HL-60 (cell line): ENCODE data around the gene BLMH.

Source experiments
- DNase-seq, 2 experiments: peaks; one replicate each; pipeline ENCODE4 v3.0.0-alpha.2; 2010 to 2020; ENCODE audit warnings: low read depth in 1 of 2, low spot score in 1 of 2
- H3K27ac ChIP-seq: fragments of 250-450 bp; sonication (Bioruptor Pico); replicated peaks from 2 replicates; pipeline ENCODE4 v1.5.1; 2020; ENCODE audit warnings: mild to moderate bottlenecking, moderate library complexity
- H3K27me3 ChIP-seq: fragments of 250-450 bp; sonication (Bioruptor Pico); 2 replicates; pipeline ENCODE4 v1.5.1; 2021; ENCODE audit warnings: mild to moderate bottlenecking, moderate library complexity; ENCODE audit not compliant: insufficient read depth, poor library complexity, severe bottlenecking
- H3K4me3 ChIP-seq: replicated peaks from 2 replicates; pipeline ENCODE4 v1.5.1; 2011; ENCODE audit warnings: mild to moderate bottlenecking, control low read depth, low read length; ENCODE audit not compliant: insufficient read depth
- GABPA ChIP-seq: IDR thresholded peaks from 2 replicates; pipeline ENCODE4 v1.6.1; 2012; ENCODE audit warnings: low read depth
- POLR2AphosphoS5 ChIP-seq: IDR thresholded peaks from 2 replicates; pipeline ENCODE4 v1.6.1; 2012; ENCODE audit warnings: low read depth
- SPI1 ChIP-seq: IDR thresholded peaks from 2 replicates; pipeline ENCODE4 v1.6.1; 2012; ENCODE audit warnings: low read depth, mild to moderate bottlenecking, borderline replicate concordance
- TF ChIP-seq, protein P1 (sequence below): IDR thresholded peaks from one replicate; pipeline ENCODE4 v1.5.1; 2011; ENCODE audit warnings: low read length, control low read depth, inconsistent platforms; ENCODE audit not compliant: insufficient read depth
- TF ChIP-seq, protein P2 (sequence below): IDR thresholded peaks from 2 replicates; pipeline ENCODE4 v1.6.1; 2012; ENCODE audit warnings: low read depth; ENCODE audit not compliant: insufficient replicate concordance

The BLMH gene

GRCh38 chr17:30248786-30249185, 43.0 kb downstream of the BLMH start:
- no peak for DNase-seq
- TF ChIP-seq, protein P1, sequence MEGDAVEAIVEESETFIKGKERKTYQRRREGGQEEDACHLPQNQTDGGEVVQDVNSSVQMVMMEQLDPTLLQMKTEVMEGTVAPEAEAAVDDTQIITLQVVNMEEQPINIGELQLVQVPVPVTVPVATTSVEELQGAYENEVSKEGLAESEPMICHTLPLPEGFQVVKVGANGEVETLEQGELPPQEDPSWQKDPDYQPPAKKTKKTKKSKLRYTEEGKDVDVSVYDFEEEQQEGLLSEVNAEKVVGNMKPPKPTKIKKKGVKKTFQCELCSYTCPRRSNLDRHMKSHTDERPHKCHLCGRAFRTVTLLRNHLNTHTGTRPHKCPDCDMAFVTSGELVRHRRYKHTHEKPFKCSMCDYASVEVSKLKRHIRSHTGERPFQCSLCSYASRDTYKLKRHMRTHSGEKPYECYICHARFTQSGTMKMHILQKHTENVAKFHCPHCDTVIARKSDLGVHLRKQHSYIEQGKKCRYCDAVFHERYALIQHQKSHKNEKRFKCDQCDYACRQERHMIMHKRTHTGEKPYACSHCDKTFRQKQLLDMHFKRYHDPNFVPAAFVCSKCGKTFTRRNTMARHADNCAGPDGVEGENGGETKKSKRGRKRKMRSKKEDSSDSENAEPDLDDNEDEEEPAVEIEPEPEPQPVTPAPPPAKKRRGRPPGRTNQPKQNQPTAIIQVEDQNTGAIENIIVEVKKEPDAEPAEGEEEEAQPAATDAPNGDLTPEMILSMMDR = no peak
- Histone ChIP-seq H3K27me3 (no peaks in the 10 kb centered on the region), H3K27ac (no peak overlapping the region), H3K4me3 (no peak overlapping the region)

- Histone ChIP-seq H3K27me3 (no peaks in the 10 kb centered on the region), H3K4me3 (no peak overlapping the region), H3K27ac (no peak overlapping the region)
- no peak for DNase-seq
- TF ChIP-seq, protein P1 = no peak
- TF ChIP-seq POLR2AphosphoS5 (no peak), SPI1 (no peak), GABPA (no peak)
- TF ChIP-seq, protein P2, sequence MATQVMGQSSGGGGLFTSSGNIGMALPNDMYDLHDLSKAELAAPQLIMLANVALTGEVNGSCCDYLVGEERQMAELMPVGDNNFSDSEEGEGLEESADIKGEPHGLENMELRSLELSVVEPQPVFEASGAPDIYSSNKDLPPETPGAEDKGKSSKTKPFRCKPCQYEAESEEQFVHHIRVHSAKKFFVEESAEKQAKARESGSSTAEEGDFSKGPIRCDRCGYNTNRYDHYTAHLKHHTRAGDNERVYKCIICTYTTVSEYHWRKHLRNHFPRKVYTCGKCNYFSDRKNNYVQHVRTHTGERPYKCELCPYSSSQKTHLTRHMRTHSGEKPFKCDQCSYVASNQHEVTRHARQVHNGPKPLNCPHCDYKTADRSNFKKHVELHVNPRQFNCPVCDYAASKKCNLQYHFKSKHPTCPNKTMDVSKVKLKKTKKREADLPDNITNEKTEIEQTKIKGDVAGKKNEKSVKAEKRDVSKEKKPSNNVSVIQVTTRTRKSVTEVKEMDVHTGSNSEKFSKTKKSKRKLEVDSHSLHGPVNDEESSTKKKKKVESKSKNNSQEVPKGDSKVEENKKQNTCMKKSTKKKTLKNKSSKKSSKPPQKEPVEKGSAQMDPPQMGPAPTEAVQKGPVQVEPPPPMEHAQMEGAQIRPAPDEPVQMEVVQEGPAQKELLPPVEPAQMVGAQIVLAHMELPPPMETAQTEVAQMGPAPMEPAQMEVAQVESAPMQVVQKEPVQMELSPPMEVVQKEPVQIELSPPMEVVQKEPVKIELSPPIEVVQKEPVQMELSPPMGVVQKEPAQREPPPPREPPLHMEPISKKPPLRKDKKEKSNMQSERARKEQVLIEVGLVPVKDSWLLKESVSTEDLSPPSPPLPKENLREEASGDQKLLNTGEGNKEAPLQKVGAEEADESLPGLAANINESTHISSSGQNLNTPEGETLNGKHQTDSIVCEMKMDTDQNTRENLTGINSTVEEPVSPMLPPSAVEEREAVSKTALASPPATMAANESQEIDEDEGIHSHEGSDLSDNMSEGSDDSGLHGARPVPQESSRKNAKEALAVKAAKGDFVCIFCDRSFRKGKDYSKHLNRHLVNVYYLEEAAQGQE = no peak
These were observed 45.3 kb downstream of the BLMH start for GRCh38 chr17:30246460-30246859.

DNA sequence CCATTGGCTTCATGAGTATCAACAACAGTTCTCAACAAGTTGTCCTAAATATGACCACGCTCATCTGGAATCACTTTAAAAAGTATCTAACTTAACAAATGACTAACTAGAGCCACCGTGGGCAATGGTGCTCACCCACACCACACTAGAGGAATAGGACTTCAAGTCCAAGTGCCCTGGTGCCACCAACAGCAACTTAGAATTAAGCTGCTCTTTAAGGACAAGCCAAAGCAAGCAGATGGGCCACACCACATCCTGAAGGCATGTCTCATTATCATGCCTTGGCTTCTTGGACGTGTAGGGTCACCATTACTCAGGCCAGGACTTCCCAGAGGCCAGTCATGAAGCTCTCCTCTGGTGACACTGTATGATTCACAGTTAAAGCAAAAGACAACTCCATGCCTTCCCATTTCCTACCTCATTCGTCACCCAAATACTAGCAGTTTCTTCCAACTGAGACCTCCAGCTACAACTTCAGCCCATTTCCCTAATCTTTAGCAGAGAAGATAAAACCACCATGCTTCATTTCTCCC, 46.8 kb downstream of the BLMH start:
- Histone ChIP-seq H3K27me3 (no peaks in the 10 kb centered on the region), H3K27ac (no peak overlapping the region), H3K4me3 (no peak overlapping the region)
- no peak for DNase-seq
- TF ChIP-seq GABPA (no peak), SPI1 (no peak), POLR2AphosphoS5 (no peak)
- TF ChIP-seq, protein P1 = no peak
- TF ChIP-seq, protein P2 = no peak

DNA sequence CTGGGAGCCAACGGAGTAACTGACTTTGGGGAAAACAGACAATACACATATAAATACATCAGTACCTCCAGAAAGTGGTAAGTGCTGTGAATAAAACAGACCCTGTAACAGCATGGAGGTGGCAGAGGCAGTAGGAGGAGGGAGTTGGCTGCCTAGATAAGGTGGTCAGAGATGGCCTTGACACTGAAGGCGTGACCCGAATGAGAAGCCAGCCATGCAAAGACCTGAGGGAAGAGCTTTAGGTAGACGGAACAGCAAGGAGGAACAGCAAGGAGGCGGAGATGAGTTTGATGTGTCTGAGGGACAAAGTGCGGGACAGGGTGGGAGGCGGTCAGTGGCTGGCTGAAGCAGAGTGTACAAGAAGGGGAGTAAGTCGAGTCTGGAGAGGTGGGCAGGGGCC, 48.2 kb downstream of the BLMH start:
- H3K4me3 ChIP-seq = no peak overlapping the region
- DNase-seq = no peak
- TF ChIP-seq GABPA (no peak), POLR2AphosphoS5 (no peak), SPI1 (no peak)
- TF ChIP-seq, protein P2 = no peak
- TF ChIP-seq, protein P1 = no peak
- H3K27me3 ChIP-seq = no peaks in the 10 kb centered on the region
- no peak overlapping the region for H3K27ac ChIP-seq
